Middle frontal gyrus (tissue), 1 donor: ENCODE results near the gene OR10G2.
"Not testable (repeated sequence)": the region's sequence is repeated elsewhere in the genome, so short reads cannot be mapped to it uniquely, and the experiment has no call there.

Experiments used
- DNase-seq: peaks from one replicate; pipeline ENCODE4 v3.0.0-alpha.2; 2015; ENCODE audit warnings: low spot score; ENCODE audit errors: extremely low spot score

Gene OR10G2

GRCh38 chr14:21634840-21635239 is at the start of gene OR10G2:
OR10G2 (minus strand) TSS chr14:21634940; CDS start chr14:21634842, 98 bp downstream.
- DNase-seq = no peak

- DNase-seq = no peak
Measured at GRCh38 chr14:21680072-21680471, 45.3 kb upstream of the OR10G2 start.

GRCh38 chr14:21675566-21675965 is 40.8 kb upstream of the OR10G2 start:
- no peak for DNase-seq

- DNase-seq = no peak
Measured at GRCh38 chr14:21673718-21674117, 39.0 kb upstream of the OR10G2 start, which contains the start of gene OR4E1. OR4E1 (minus strand) TSS chr14:21673818; CDS start chr14:21670935, 2,883 bp downstream.

GRCh38 chr14:21672116-21672515 is 37.4 kb upstream of the OR10G2 start:
- no peak for DNase-seq

GRCh38 chr14:21671371-21671770 is 36.6 kb upstream of the OR10G2 start:
- no peak for DNase-seq

- no peak for DNase-seq
Measured at GRCh38 chr14:21669284-21669683, 34.5 kb upstream of the OR10G2 start.

- DNase-seq = no peak
Measured at GRCh38 chr14:21668377-21668776, 33.6 kb upstream of the OR10G2 start.

- no peak for DNase-seq
Measured at GRCh38 chr14:21656980-21657379, 22.2 kb upstream of the OR10G2 start.

GRCh38 chr14:21654215-21654614 is 19.5 kb upstream of the OR10G2 start:
- DNase-seq = no peak

- no peak for DNase-seq
Measured at GRCh38 chr14:21653331-21653885, 18.7 kb upstream of the OR10G2 start, which contains the start of gene OR4E2. OR4E2 (plus strand) TSS chr14:21653835; CDS start chr14:21665083, 11,248 bp downstream.

- DNase-seq = no peak
Measured at GRCh38 chr14:21652209-21652808, 17.6 kb upstream of the OR10G2 start.

GRCh38 chr14:21647380-21647779 is 12.6 kb upstream of the OR10G2 start:
- DNase-seq = no peak

GRCh38 chr14:21643407-21643806 is 8.7 kb upstream of the OR10G2 start:
- no peak for DNase-seq

GRCh38 chr14:21642683-21643082 is 7.9 kb upstream of the OR10G2 start:
- no peak for DNase-seq

GRCh38 chr14:21631084-21631483 is 3.7 kb downstream of the OR10G2 start:
- no peak for DNase-seq

- DNase-seq = not testable (repeated sequence)
Measured at GRCh38 chr14:21630503-21630902, 4.2 kb downstream of the OR10G2 start.

GRCh38 chr14:21626491-21627230 is 8.1 kb downstream of the OR10G2 start:
- DNase-seq = no peak

GRCh38 chr14:21617614-21618013 is 17.1 kb downstream of the OR10G2 start:
- no peak for DNase-seq

GRCh38 chr14:21614240-21614639 is 20.5 kb downstream of the OR10G2 start:
- DNase-seq = no peak

GRCh38 chr14:21612324-21612723 is 22.4 kb downstream of the OR10G2 start:
- DNase-seq = no peak

GRCh38 chr14:21602181-21602580 is 32.6 kb downstream of the OR10G2 start:
- not testable (repeated sequence) for DNase-seq
